Measurements from ENCODE around the gene FLNA. TPM values are rescaled to one million over a fixed set of nuclear protein-coding genes. Genes with fewer than 3 reads are reported as not detected.

The FLNA gene
- total RNA-seq, 1 experiment from 2014 or later, result 1,841 TPM

GRCh38 chrX:154372612-154373022, 1.8 kb downstream of the FLNA start:
- no TSS peak for BruUV-seq (replicated peaks)
- POLR2A ChIA-PET (ENCODE audit: unreplicated experiment), result interaction anchor here (0.6 to 1.3 kb wide), 4 partner anchors 127 to 254 kb away, joined by 3 to 6 read pairs (median 4); no protein-coding TSS in a partner anchor

GRCh38 chrX:154371789-154372300, 2.6 kb downstream of the FLNA start:
- ChIA-PET POLR2A (ENCODE audit: unreplicated experiment) (no interaction called here), CTCF (no interaction called here)
- Histone ChIP-seq H3K4me2 (peak overlapping the region; percentile 28; the same call in 1 of the 2 replicates), H3K4me3 (no peak overlapping the region), H3K9me3 (ENCODE audit: insufficient read depth, low read depth) (no peaks in the 10 kb centered on the region), H3K4me1 (replicated peaks; ENCODE audit: insufficient read depth) (no peaks in the 10 kb centered on the region; the same call in 1 of the 2 replicates), H3K27ac (no peak overlapping the region), H3K79me2 (ENCODE audit: low read depth) (peaks cover 31% of the 10 kb centered on the region), H3K36me3 (ENCODE audit: low read depth) (no peaks in the 10 kb centered on the region), H3K27me3 (ENCODE audit: insufficient read depth, low read depth) (no peaks in the 10 kb centered on the region), H2AFZ (no peak overlapping the region), H3F3A (ENCODE audit: insufficient read depth, low read depth) (no peaks in the 10 kb centered on the region), H4K20me1 (ENCODE audit: insufficient read depth) (no peaks in the 10 kb centered on the region), H3K9me2 (ENCODE audit: insufficient read depth) (no peaks in the 10 kb centered on the region)
- TF ChIP-seq CTCF (conservative IDR thresholded peaks at IDR 0.05), result no peak
- no peak for TF ChIP-seq EZH2 (IDR thresholded peaks at IDR 0.05; ENCODE audit: low read depth)
- intact Hi-C loops (cut with micrococcal nuclease; ENCODE audit: unreplicated experiment), result loop anchor here (1.0 to 10.0 kb wide), 7 partner anchors 37 to 1430 kb away; partner anchors contain the start of genes DKC1, DNASE1L1, F8 and FUNDC2
- BruUV-seq (replicated peaks), result TSS peak; percentile 6
- no peak for DNase-seq

More at GRCh38 chrX:154372612-154373022, 1.8 kb downstream of the FLNA start:
- Histone ChIP-seq H3K4me2 (no peak overlapping the region), H3K36me3 (ENCODE audit: low read depth) (no peaks in the 10 kb centered on the region), H3K9me3 (ENCODE audit: insufficient read depth, low read depth) (no peaks in the 10 kb centered on the region), H3K4me1 (replicated peaks; ENCODE audit: insufficient read depth) (no peaks in the 10 kb centered on the region; the same call in 1 of the 2 replicates), H3K27me3 (ENCODE audit: insufficient read depth, low read depth) (no peaks in the 10 kb centered on the region), H3K9me2 (ENCODE audit: insufficient read depth) (no peaks in the 10 kb centered on the region), H2AFZ (no peak overlapping the region), H3K79me2 (ENCODE audit: low read depth) (peaks cover 24% of the 10 kb centered on the region), H3K4me3 (no peak overlapping the region), H4K20me1 (ENCODE audit: insufficient read depth) (no peaks in the 10 kb centered on the region), H3K27ac (no peak overlapping the region), H3F3A (ENCODE audit: insufficient read depth, low read depth) (no peaks in the 10 kb centered on the region)
- intact Hi-C loops (cut with micrococcal nuclease; ENCODE audit: unreplicated experiment), result loop anchor here (1.0 to 10.0 kb wide), 7 partner anchors 112 to 1430 kb away; partner anchors contain the start of genes DKC1, F8 and FUNDC2
- TF ChIP-seq CTCF (conservative IDR thresholded peaks at IDR 0.05), result no peak
- CTCF ChIA-PET, result interaction anchor here (0.7 to 2.4 kb wide), 9 partner anchors 11 to 173 kb away, joined by 3 to 14 read pairs (median 9); partner anchors contain the start of genes PLXNA3 and RPL10
- no peak for DNase-seq

DNA sequence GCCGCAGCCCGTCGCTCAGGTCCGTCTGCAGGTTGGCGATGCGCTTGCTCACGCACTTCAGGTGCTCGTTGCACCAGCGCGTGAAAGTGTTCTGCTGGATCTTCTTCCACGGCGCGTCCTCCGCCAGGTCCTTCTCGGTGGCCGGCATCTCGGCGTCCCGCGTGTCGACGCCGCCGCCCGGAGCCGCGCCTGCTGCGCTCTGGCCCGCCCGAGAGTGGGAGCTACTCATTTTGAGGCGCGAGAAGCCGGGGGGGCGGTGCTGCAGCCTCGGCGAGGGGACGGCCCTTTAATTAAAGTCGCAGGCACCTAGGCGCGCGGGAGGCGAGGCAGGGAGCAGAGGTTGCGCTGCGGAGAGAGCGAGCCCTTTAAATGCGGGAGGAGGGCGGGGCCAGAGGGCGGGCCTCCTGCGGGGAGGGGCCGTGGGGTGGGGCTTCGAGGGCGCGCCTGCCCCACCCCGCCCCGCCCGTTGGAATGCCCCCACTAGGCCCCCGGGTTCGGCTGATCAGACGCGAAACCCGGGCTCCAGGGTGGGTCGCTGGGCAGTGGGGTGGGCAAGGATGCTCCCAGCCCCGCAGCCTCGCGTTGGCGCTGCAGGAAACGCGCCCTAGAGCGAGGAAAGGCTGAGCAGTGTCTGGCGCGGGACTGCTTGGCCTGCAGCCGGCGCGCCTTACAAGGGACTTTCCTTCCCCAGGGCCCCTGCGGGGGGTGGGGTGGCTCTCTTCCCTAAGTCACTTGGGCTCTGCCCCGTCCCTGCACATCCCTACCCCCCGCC, 3.2 kb downstream of the FLNA start:
- no peak overlapping the region for H2AFZ ChIP-seq
- no peaks in the 10 kb centered on the region for H3K9me2 ChIP-seq (ENCODE audit: insufficient read depth)
- H4K20me1 ChIP-seq (ENCODE audit: insufficient read depth), result no peaks in the 10 kb centered on the region
- no peaks in the 10 kb centered on the region for H3K36me3 ChIP-seq (ENCODE audit: low read depth)
- no peaks in the 10 kb centered on the region for H3F3A ChIP-seq (ENCODE audit: insufficient read depth, low read depth)
- no peaks in the 10 kb centered on the region for H3K27me3 ChIP-seq (ENCODE audit: insufficient read depth, low read depth)
- intact Hi-C loops (cut with micrococcal nuclease; ENCODE audit: unreplicated experiment), result loop anchor here (1.0 to 10.0 kb wide), 6 partner anchors 38 to 1429 kb away; partner anchors contain the start of genes DKC1, DNASE1L1, F8 and FUNDC2
- ChIA-PET CTCF (interaction anchor here (0.6 to 0.7 kb wide), 3 partner anchors 88 to 433 kb away, joined by 3 to 20 read pairs (median 15); no protein-coding TSS in a partner anchor), POLR2A (ENCODE audit: unreplicated experiment) (interaction anchor here (0.5 to 1.0 kb wide), 16 partner anchors 12 to 664 kb away, joined by 3 to 27 read pairs (median 8); partner anchors contain the start of genes IKBKG and SLC10A3)
- TF ChIP-seq EZH2 (IDR thresholded peaks at IDR 0.05; ENCODE audit: low read depth) (no peak), CTCF (conservative IDR thresholded peaks at IDR 0.05) (no peak)
- no peak overlapping the region for H3K27ac ChIP-seq
- H3K4me3 ChIP-seq, result peak overlapping the region; percentile 60; the same call in 1 of the 2 replicates
- peak; percentile 75 to 98 for DNase-seq
- peaks cover 35% of the 10 kb centered on the region for H3K79me2 ChIP-seq (ENCODE audit: low read depth)
- no peaks in the 10 kb centered on the region; the same call in 1 of the 2 replicates for H3K4me1 ChIP-seq (replicated peaks; ENCODE audit: insufficient read depth)
- BruUV-seq (replicated peaks), result no TSS peak
- H3K4me2 ChIP-seq, result peak overlapping the region; percentile 28; the same call in 1 of the 2 replicates
- H3K9me3 ChIP-seq (ENCODE audit: insufficient read depth, low read depth), result no peaks in the 10 kb centered on the region

All from PC-9 (cell line).